ENCODE data around the gene FCHO1. TPM values are rescaled to one million over a fixed set of nuclear protein-coding genes. Genes with fewer than 3 reads are reported as not detected.
A peak's percentile ranks its signal among the peaks of the same experiment; 100 is the strongest.

FCHO1 gene
- total and polyA plus RNA-seq, 8 donors, result 0.43 to 2.5 (median 1.4) TPM

GRCh38 chr19:17829855-17830566, 78.7 kb downstream of the FCHO1 start:
- 8 to 14% methylated on average over 28 to 29 of the region's 29 CpGs for WGBS, 2 donors
- H3K27ac ChIP-seq, result no peak overlapping the region
- no peak for FAIRE-seq
- TF ChIP-seq, protein P1, sequence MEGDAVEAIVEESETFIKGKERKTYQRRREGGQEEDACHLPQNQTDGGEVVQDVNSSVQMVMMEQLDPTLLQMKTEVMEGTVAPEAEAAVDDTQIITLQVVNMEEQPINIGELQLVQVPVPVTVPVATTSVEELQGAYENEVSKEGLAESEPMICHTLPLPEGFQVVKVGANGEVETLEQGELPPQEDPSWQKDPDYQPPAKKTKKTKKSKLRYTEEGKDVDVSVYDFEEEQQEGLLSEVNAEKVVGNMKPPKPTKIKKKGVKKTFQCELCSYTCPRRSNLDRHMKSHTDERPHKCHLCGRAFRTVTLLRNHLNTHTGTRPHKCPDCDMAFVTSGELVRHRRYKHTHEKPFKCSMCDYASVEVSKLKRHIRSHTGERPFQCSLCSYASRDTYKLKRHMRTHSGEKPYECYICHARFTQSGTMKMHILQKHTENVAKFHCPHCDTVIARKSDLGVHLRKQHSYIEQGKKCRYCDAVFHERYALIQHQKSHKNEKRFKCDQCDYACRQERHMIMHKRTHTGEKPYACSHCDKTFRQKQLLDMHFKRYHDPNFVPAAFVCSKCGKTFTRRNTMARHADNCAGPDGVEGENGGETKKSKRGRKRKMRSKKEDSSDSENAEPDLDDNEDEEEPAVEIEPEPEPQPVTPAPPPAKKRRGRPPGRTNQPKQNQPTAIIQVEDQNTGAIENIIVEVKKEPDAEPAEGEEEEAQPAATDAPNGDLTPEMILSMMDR (IDR thresholded peaks at IDR 0.05), result no peak
- peak; percentile 15 to 34 (median 32) for ATAC-seq
- intact Hi-C loops (cut with DNase I), result no loop called here
- H3K27me3 ChIP-seq, result no peaks in the 10 kb centered on the region
- peak overlapping the region in 2 of 4 donors; percentile 17 to 30 for H3K4me3 ChIP-seq
- no peaks in the 10 kb centered on the region for H3K36me3 ChIP-seq
- DNase-seq, result peak in 5 of 6 donors; percentile 27 to 59 (median 31)
- no peaks in the 10 kb centered on the region for H3K9me3 ChIP-seq
- H3K4me1 ChIP-seq, result no peaks in the 10 kb centered on the region

- FAIRE-seq (no peak), DNase-seq (peak; percentile 77 to 93 (median 88)), ATAC-seq (peak; percentile 89 to 93 (median 92))
- H3K9me3 ChIP-seq, result no peaks in the 10 kb centered on the region
- H3K27ac ChIP-seq, result no peak overlapping the region
- H3K27me3 ChIP-seq, result no peaks in the 10 kb centered on the region
- 9 to 11% methylated on average over 38 to 50 of the region's 50 CpGs for WGBS, 2 donors
- peak overlapping the region in 2 of 4 donors; percentile 24 to 41 for H3K4me3 ChIP-seq
- TF ChIP-seq, protein P1 (IDR thresholded peaks at IDR 0.05), result no peak
- no peaks in the 10 kb centered on the region for H3K4me1 ChIP-seq
- H3K36me3 ChIP-seq, result no peaks in the 10 kb centered on the region
- intact Hi-C loops (cut with DNase I), result no loop called here
Observed at GRCh38 chr19:17830567-17831418, 79.5 kb downstream of the FCHO1 start.

DNA sequence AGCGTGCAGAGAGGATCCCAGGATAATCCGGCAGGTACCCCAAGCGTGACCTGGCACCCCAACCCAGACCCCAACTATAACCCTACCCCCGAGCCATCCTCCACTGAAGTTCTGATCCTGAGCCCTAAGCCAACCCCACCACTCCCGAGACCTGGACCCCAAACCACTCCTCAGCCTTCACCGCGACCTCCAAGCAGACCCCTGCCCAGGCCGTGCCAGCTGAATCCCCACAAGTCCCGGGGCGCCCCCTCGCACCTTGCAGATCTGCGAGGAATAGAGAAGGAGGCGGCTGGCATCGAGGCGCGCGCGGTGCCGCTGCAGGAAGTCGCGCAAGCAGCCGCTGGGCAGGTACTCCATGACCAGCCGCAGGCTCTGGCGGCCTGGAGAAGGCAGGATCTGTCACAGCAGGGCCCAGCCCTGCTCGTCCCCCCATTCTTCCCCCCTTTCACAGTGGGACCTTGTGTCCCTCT, 80.2 kb downstream of the FCHO1 start:
- no peaks in the 10 kb centered on the region for H3K9me3 ChIP-seq
- H3K4me3 ChIP-seq, result peak overlapping the region in 2 of 4 donors; percentile 24 to 41
- H3K27me3 ChIP-seq, result no peaks in the 10 kb centered on the region
- H3K27ac ChIP-seq, result no peak overlapping the region
- 25% methylated on average over 25 of the region's 25 CpGs for WGBS, 2 donors
- no peaks in the 10 kb centered on the region for H3K36me3 ChIP-seq
- TF ChIP-seq, protein P1 (IDR thresholded peaks at IDR 0.05), result no peak
- FAIRE-seq (no peak), DNase-seq (peak in 2 of 6 donors; percentile 49 to 64), ATAC-seq (peak in 2 of 4 donors; percentile 17 to 18)
- intact Hi-C loops (cut with DNase I), result no loop called here
- no peaks in the 10 kb centered on the region for H3K4me1 ChIP-seq

- intact Hi-C loops (cut with DNase I), result no loop called here
- H3K4me3 ChIP-seq, result no peak overlapping the region
- no peak for FAIRE-seq
- H3K9me3 ChIP-seq, result no peaks in the 10 kb centered on the region
- no peaks in the 10 kb centered on the region for H3K36me3 ChIP-seq
- H3K27ac ChIP-seq, result no peak overlapping the region
- 74 to 84% methylated on average over 16 to 17 of the region's 17 CpGs for WGBS, 2 donors
- H3K27me3 ChIP-seq, result no peaks in the 10 kb centered on the region
- TF ChIP-seq, protein P1 (IDR thresholded peaks at IDR 0.05), result no peak
- no peaks in the 10 kb centered on the region for H3K4me1 ChIP-seq
- ATAC-seq, result no peak
- no peak for DNase-seq
Observed at GRCh38 chr19:17832443-17833208, 81.3 kb downstream of the FCHO1 start.

Measured in pancreas (tissue), 10 donors.